ENCODE measurements around the gene RPS5. TPM values are rescaled to one million over a fixed set of nuclear protein-coding genes. Genes with fewer than 3 reads are reported as not detected.

RPS5 gene
- total RNA-seq, 1 experiment from 2014 or later: 6,081 TPM

- Histone ChIP-seq H3K36me3 (ENCODE audit: insufficient read depth, low read length) (peaks cover 23% of the 10 kb centered on the region; the same call in 1 of the 2 replicates), H3K4me2 (ENCODE audit: low read depth, low read length, poor library complexity, severe bottlenecking) (no peak overlapping the region)
Measured at GRCh38 chr19:58396691-58397532, 9.8 kb downstream of the RPS5 start.

DNA sequence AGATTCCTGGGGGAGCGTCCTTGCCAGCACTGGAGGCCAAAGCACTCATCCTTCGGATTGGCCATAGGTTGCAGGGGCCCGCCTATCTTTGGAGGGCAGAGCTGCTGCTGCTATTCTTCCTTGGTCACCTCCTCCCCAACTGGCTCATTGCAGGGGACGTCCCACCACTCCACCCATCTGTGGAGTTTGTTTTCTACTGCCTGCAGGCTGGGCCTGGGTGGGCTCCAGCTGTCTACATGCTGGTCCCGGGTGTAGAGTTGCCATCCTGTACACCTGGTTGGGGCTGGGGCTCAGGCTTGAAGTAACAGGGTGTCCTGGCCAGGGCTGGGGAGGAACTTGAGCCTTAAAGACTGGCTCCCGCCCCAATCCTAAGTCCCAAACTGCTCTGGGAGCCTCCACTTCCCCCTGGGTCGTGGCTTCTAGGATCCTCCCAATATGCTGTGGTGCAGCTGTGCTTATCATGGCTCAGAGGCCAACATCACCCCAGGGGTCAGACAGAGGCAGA lies 10.5 kb downstream of the RPS5 start:
- DNase-seq: peak; percentile 57
- no peak overlapping the region for H3K9ac ChIP-seq (ENCODE audit: low read length)
- H4K20me1 ChIP-seq (ENCODE audit: insufficient read depth, low read depth, low read length): peaks cover 27% of the 10 kb centered on the region
- peaks cover 8% of the 10 kb centered on the region for H3K79me2 ChIP-seq (ENCODE audit: low read length)
- peaks cover 17% of the 10 kb centered on the region for H3K4me1 ChIP-seq (ENCODE audit: low read length)
- no peaks in the 10 kb centered on the region for H3K9me3 ChIP-seq (ENCODE audit: low read length)
- no peak overlapping the region for H3K4me3 ChIP-seq (ENCODE audit: low read length)
- no peak overlapping the region for H2AFZ ChIP-seq (ENCODE audit: low read length)
- H3K36me3 ChIP-seq (ENCODE audit: insufficient read depth, low read length): peaks cover 21% of the 10 kb centered on the region; the same call in 1 of the 2 replicates
- no peaks in the 10 kb centered on the region for H3K27me3 ChIP-seq (ENCODE audit: low read length)
- no peak overlapping the region for H3K27ac ChIP-seq (ENCODE audit: low read length)
- H3K9me2 ChIP-seq (replicated peaks; ENCODE audit: insufficient read depth, low read length): no peaks in the 10 kb centered on the region
- H3K4me2 ChIP-seq (ENCODE audit: low read depth, low read length, poor library complexity, severe bottlenecking): no peak overlapping the region

More at GRCh38 chr19:58396691-58397532, 9.8 kb downstream of the RPS5 start:
- no peak overlapping the region for H3K4me3 ChIP-seq (ENCODE audit: low read length)
- no peak overlapping the region for H2AFZ ChIP-seq (ENCODE audit: low read length)
- peaks cover 11% of the 10 kb centered on the region for H3K4me1 ChIP-seq (ENCODE audit: low read length)
- no peak overlapping the region for H3K27ac ChIP-seq (ENCODE audit: low read length)
- no peaks in the 10 kb centered on the region for H3K9me2 ChIP-seq (replicated peaks; ENCODE audit: insufficient read depth, low read length)
- H3K9me3 ChIP-seq (ENCODE audit: low read length): no peaks in the 10 kb centered on the region
- H3K9ac ChIP-seq (ENCODE audit: low read length): no peak overlapping the region
- H4K20me1 ChIP-seq (ENCODE audit: insufficient read depth, low read depth, low read length): peaks cover 29% of the 10 kb centered on the region
- no peak for DNase-seq
- peaks cover 2% of the 10 kb centered on the region for H3K79me2 ChIP-seq (ENCODE audit: low read length)
- no peaks in the 10 kb centered on the region for H3K27me3 ChIP-seq (ENCODE audit: low read length)

GRCh38 chr19:58398087-58398486 lies 11.0 kb downstream of the RPS5 start:
- Histone ChIP-seq H3K27ac (ENCODE audit: low read length) (no peak overlapping the region), H3K27me3 (ENCODE audit: low read length) (no peaks in the 10 kb centered on the region), H3K36me3 (ENCODE audit: insufficient read depth, low read length) (peaks cover 15% of the 10 kb centered on the region; the same call in 1 of the 2 replicates), H3K79me2 (ENCODE audit: low read length) (peaks cover 13% of the 10 kb centered on the region), H3K4me3 (ENCODE audit: low read length) (no peak overlapping the region), H3K9me3 (ENCODE audit: low read length) (no peaks in the 10 kb centered on the region), H4K20me1 (ENCODE audit: insufficient read depth, low read depth, low read length) (peaks cover 22% of the 10 kb centered on the region), H3K9me2 (replicated peaks; ENCODE audit: insufficient read depth, low read length) (no peaks in the 10 kb centered on the region), H2AFZ (ENCODE audit: low read length) (no peak overlapping the region), H3K4me1 (ENCODE audit: low read length) (peaks cover 22% of the 10 kb centered on the region), H3K4me2 (ENCODE audit: low read depth, low read length, poor library complexity, severe bottlenecking) (no peak overlapping the region), H3K9ac (ENCODE audit: low read length) (no peak overlapping the region)
- DNase-seq: no peak

DNA sequence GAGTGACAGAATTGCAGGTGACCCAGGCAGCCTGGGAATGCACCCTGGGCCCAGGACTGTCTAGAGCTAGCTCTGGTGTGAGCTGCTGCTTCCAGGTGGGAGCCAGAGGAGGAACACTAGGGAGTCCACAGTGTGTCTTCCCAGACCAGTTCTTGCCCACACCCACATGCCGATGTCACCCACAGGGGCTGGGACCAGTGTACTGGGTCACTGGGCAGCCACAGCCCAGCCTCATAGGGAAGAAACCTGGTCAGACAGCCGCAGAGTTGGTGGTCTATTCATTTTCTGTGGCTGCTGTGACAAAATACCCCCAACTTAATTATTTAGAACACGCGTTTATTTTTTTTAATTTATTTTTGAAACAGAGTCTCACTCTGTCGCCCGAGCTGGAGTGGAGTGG lies 11.5 kb downstream of the RPS5 start:
- peaks cover 23% of the 10 kb centered on the region for H3K4me1 ChIP-seq (ENCODE audit: low read length)
- H3K27ac ChIP-seq (ENCODE audit: low read length): no peak overlapping the region
- no peak overlapping the region for H3K9ac ChIP-seq (ENCODE audit: low read length)
- H2AFZ ChIP-seq (ENCODE audit: low read length): no peak overlapping the region
- H3K79me2 ChIP-seq (ENCODE audit: low read length): peaks cover 15% of the 10 kb centered on the region
- peaks cover 18% of the 10 kb centered on the region for H4K20me1 ChIP-seq (ENCODE audit: insufficient read depth, low read depth, low read length)
- H3K4me3 ChIP-seq (ENCODE audit: low read length): no peak overlapping the region
- H3K4me2 ChIP-seq (ENCODE audit: low read depth, low read length, poor library complexity, severe bottlenecking): no peak overlapping the region
- DNase-seq: no peak
- no peaks in the 10 kb centered on the region for H3K27me3 ChIP-seq (ENCODE audit: low read length)
- no peaks in the 10 kb centered on the region for H3K9me3 ChIP-seq (ENCODE audit: low read length)
- H3K36me3 ChIP-seq (ENCODE audit: insufficient read depth, low read length): peaks cover 12% of the 10 kb centered on the region; the same call in 1 of the 2 replicates
- H3K9me2 ChIP-seq (replicated peaks; ENCODE audit: insufficient read depth, low read length): no peaks in the 10 kb centered on the region

DNA sequence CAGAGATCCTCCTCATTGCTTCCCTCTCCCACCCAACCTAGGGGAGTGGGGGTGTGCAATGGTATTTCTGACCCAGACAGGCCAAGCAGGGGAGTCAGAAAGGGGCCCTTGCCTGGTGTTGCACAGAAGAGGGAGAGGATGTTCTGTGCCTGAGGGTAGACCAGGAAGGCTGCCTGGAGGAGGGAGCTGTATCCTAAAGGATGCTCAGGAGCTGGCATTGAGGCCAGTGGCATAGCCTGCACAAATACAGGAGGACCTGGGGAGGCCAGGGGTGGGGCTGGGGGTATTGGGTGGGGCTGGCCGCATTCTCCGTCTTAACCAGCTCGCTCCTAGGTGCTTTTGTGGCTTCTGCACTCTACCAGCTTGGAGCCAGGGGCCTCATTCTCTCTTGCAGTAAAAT lies 12.8 kb downstream of the RPS5 start:
- H3K4me2 ChIP-seq (ENCODE audit: low read depth, low read length, poor library complexity, severe bottlenecking): no peak overlapping the region
- no peaks in the 10 kb centered on the region for H3K27me3 ChIP-seq (ENCODE audit: low read length)
- H3K36me3 ChIP-seq (ENCODE audit: insufficient read depth, low read length): peaks cover 4% of the 10 kb centered on the region; the same call in 1 of the 2 replicates
- no peaks in the 10 kb centered on the region for H3K9me2 ChIP-seq (replicated peaks; ENCODE audit: insufficient read depth, low read length)
- no peak overlapping the region for H3K4me3 ChIP-seq (ENCODE audit: low read length)
- no peak overlapping the region for H3K27ac ChIP-seq (ENCODE audit: low read length)
- H3K4me1 ChIP-seq (ENCODE audit: low read length): peaks cover 23% of the 10 kb centered on the region
- no peak for DNase-seq
- H3K79me2 ChIP-seq (ENCODE audit: low read length): peaks cover 19% of the 10 kb centered on the region
- H3K9ac ChIP-seq (ENCODE audit: low read length): peak overlapping the region; percentile 70
- 0 out of 2 replicates have a peak, but pooled peaks cover 4% of the 10 kb centered on the region for H4K20me1 ChIP-seq (ENCODE audit: insufficient read depth, low read depth, low read length)
- H2AFZ ChIP-seq (ENCODE audit: low read length): no peak overlapping the region
- no peaks in the 10 kb centered on the region for H3K9me3 ChIP-seq (ENCODE audit: low read length)

- Histone ChIP-seq H3K9ac (ENCODE audit: low read length) (peak overlapping the region; percentile 70), H3K79me2 (ENCODE audit: low read length) (peaks cover 19% of the 10 kb centered on the region), H3K4me2 (ENCODE audit: low read depth, low read length, poor library complexity, severe bottlenecking) (peak overlapping the region; percentile 80), H2AFZ (ENCODE audit: low read length) (no peak overlapping the region), H3K4me1 (ENCODE audit: low read length) (peaks cover 23% of the 10 kb centered on the region), H3K27me3 (ENCODE audit: low read length) (no peaks in the 10 kb centered on the region), H3K4me3 (ENCODE audit: low read length) (peak overlapping the region; percentile 66), H3K9me3 (ENCODE audit: low read length) (no peaks in the 10 kb centered on the region), H3K9me2 (replicated peaks; ENCODE audit: insufficient read depth, low read length) (no peaks in the 10 kb centered on the region), H4K20me1 (ENCODE audit: insufficient read depth, low read depth, low read length) (no peaks in the 10 kb centered on the region), H3K27ac (ENCODE audit: low read length) (no peak overlapping the region), H3K36me3 (ENCODE audit: insufficient read depth, low read length) (no peaks in the 10 kb centered on the region; the same call in 1 of the 2 replicates)
- DNase-seq: no peak
Measured at GRCh38 chr19:58400316-58400915, 13.3 kb downstream of the RPS5 start.

DNA sequence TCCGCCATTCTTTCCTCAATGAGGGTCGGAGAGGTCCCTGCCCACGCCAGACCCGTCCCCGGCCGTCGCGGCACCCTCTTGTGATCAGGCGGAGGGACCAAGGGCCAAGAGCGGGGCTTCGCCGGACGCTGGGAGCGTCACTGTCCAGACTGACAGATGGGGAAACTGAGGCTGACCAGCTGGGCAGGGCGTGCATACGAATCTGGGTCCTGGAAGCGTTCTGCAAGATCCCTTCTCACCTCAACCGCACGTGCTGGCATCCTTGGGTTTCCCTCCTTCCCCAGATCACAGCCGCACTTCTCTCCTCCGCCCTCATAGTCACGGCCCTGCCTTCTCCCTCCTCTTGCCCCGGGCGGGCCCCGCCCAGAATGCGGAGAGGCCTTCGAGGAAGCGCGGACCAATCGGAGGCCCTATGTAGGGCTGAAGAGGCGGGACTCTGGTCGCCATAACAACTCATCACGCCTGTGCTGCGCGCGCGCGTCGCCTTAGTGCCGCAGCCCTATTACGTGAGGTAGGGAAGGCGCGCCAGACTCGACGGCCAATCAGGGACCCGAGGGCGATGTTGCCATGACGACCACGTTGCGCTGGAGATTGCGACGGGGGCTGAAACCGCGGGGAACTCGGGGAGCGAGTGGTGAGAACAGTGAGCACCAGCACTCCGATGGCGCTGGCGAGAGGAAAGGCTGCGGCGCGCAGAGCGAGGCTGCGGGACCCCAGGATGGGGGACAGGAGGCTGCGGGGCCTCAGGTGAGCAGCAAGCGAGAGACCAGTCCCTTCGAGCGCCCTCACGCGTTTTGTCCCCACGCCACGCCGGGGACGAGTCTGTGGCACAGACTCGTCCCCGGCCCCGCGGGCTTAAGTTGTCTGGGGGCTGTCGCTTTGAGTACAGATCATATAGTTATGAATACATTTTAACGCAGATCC lies 14.1 kb downstream of the RPS5 start:
- Histone ChIP-seq H3K4me2 (ENCODE audit: low read depth, low read length, poor library complexity, severe bottlenecking) (peak overlapping the region; percentile 95), H3K9me3 (ENCODE audit: low read length) (no peaks in the 10 kb centered on the region), H3K79me2 (ENCODE audit: low read length) (peaks cover 19% of the 10 kb centered on the region), H4K20me1 (ENCODE audit: insufficient read depth, low read depth, low read length) (no peaks in the 10 kb centered on the region), H3K36me3 (ENCODE audit: insufficient read depth, low read length) (no peaks in the 10 kb centered on the region), H3K27ac (ENCODE audit: low read length) (peak overlapping the region; percentile 57), H3K4me1 (ENCODE audit: low read length) (peaks cover 23% of the 10 kb centered on the region), H3K9ac (ENCODE audit: low read length) (peak overlapping the region; percentile 89), H3K9me2 (replicated peaks; ENCODE audit: insufficient read depth, low read length) (no peaks in the 10 kb centered on the region), H2AFZ (ENCODE audit: low read length) (no peak overlapping the region), H3K4me3 (ENCODE audit: low read length) (peak overlapping the region; percentile 86), H3K27me3 (ENCODE audit: low read length) (no peaks in the 10 kb centered on the region)
- DNase-seq: peak; percentile 100
